Measurements from ENCODE around the gene ATP8B3. TPM values are rescaled to one million over a fixed set of nuclear protein-coding genes. Genes with fewer than 3 reads are reported as not detected.
A peak's percentile ranks its signal among the peaks of the same experiment; 100 is the strongest.

ATP8B3 gene
- total and polyA plus RNA-seq, 2 of the 13 experiments (the other 11 are each of a cell fraction or from before 2014, with no cell fraction given), result 2.6 to 5.9 TPM

- TF ChIP-seq ZNF780A (CRISPR knock-in tag; IDR thresholded peaks at IDR 0.05) (no peak), BCL3 (CRISPR knock-in tag; IDR thresholded peaks at IDR 0.05) (no peak), ELF1 (CRISPR knock-in tag; IDR thresholded peaks at IDR 0.05) (no peak), ZNF552 (CRISPR knock-in tag; IDR thresholded peaks at IDR 0.05; ENCODE audit: borderline replicate concordance) (no peak), ZNF761 (CRISPR knock-in tag; conservative IDR thresholded peaks at IDR 0.05) (no peak), CBX1 (IDR thresholded peaks at IDR 0.05; ENCODE audit: low read depth) (no peak), ELK4 (CRISPR knock-in tag; IDR thresholded peaks at IDR 0.05; ENCODE audit: borderline replicate concordance) (no peak), ZNF501 (CRISPR knock-in tag; IDR thresholded peaks at IDR 0.05) (no peak)
Observed at GRCh38 chr19:1785310-1785709, 26.8 kb downstream of the ATP8B3 start (continued).

GRCh38 chr19:1783874-1784273 is 28.2 kb downstream of the ATP8B3 start:
- no peaks in the 10 kb centered on the region for H3K36me3 ChIP-seq (replicated peaks in 1 of 2; ENCODE audit: control insufficient read depth in 1 of 2, insufficient read depth in 2 of 2, low read length in 2 of 2)
- H3K4me3 ChIP-seq (replicated peaks in 1 of 3; ENCODE audit: insufficient read depth in 1 of 3, low read depth in 2 of 3, low read length in 3 of 3), result no peak overlapping the region
- peaks cover 8% of the 10 kb centered on the region for H3K4me1 ChIP-seq (ENCODE audit: insufficient read depth, low read length)
- no peaks in the 10 kb centered on the region for H4K20me1 ChIP-seq (ENCODE audit: insufficient read depth, low read length)
- no peak for DNase-seq (ENCODE audit: low spot score)
- no TSS peak for BruUV-seq (replicated peaks)
- in situ Hi-C loops (cut with HindIII; ENCODE audit: extremely low pct_ligation_motif_present, low pct_unique_long_range_greater_than_20kb) (no loop called here), intact Hi-C loops (cut with micrococcal nuclease; ENCODE audit: unreplicated experiment) (no loop called here)
- no peak for TF ChIP-seq ZNF501 (CRISPR knock-in tag; IDR thresholded peaks at IDR 0.05)
- peak; percentile 32; the same call in 1 of the 2 replicates for TF ChIP-seq MNT (IDR thresholded peaks at IDR 0.05)
- TF ChIP-seq DRAP1 (CRISPR knock-in tag; IDR thresholded peaks at IDR 0.05), result no peak
- no peak for TF ChIP-seq ZNF598 (CRISPR knock-in tag; IDR thresholded peaks at IDR 0.05; ENCODE audit: borderline replicate concordance)
- no peak for TF ChIP-seq MTERF4 (CRISPR knock-in tag; IDR thresholded peaks at IDR 0.05)
- TF ChIP-seq USF2 (IDR thresholded peaks at IDR 0.05; ENCODE audit: low read depth, low read length), result no peak
- TF ChIP-seq USF2 (CRISPR knock-in tag; IDR thresholded peaks at IDR 0.05; ENCODE audit: borderline replicate concordance), result no peak
- CTCF ChIA-PET (ENCODE audit: low intra/inter-chr PET ratio, low total read pairs), result no interaction called here
- no peak for ATAC-seq
- H2AFZ ChIP-seq (ENCODE audit: low read length), result no peak overlapping the region
- 21% methylated on average over 6 of the region's 9 CpGs for WGBS (ENCODE audit: low lambda C conversion rate)
- peaks cover 13 to 58% of the 10 kb centered on the region in 2 experiments for H3K27me3 ChIP-seq (ENCODE audit: control insufficient read depth in 1 of 2, insufficient read depth in 2 of 2, low read length in 2 of 2)
- no peak for FAIRE-seq
- H3K9me3 ChIP-seq (ENCODE audit: low read length), result peaks cover 5% of the 10 kb centered on the region; the same call in 1 of the 2 replicates
- H3K27ac ChIP-seq (ENCODE audit: extremely low read length, insufficient read depth, low read length), result no peak overlapping the region
- H3K9ac ChIP-seq (ENCODE audit: insufficient read depth, low read depth, low read length), result no peak overlapping the region
- POLR2A ChIA-PET, result no interaction called here
- H3K79me2 ChIP-seq (ENCODE audit: insufficient read depth, low read length), result no peaks in the 10 kb centered on the region
- H3K4me2 ChIP-seq (ENCODE audit: low read depth, low read length), result no peak overlapping the region
